Measurements from ENCODE around the gene SDF4.

- TF ChIP-seq, protein P1, sequence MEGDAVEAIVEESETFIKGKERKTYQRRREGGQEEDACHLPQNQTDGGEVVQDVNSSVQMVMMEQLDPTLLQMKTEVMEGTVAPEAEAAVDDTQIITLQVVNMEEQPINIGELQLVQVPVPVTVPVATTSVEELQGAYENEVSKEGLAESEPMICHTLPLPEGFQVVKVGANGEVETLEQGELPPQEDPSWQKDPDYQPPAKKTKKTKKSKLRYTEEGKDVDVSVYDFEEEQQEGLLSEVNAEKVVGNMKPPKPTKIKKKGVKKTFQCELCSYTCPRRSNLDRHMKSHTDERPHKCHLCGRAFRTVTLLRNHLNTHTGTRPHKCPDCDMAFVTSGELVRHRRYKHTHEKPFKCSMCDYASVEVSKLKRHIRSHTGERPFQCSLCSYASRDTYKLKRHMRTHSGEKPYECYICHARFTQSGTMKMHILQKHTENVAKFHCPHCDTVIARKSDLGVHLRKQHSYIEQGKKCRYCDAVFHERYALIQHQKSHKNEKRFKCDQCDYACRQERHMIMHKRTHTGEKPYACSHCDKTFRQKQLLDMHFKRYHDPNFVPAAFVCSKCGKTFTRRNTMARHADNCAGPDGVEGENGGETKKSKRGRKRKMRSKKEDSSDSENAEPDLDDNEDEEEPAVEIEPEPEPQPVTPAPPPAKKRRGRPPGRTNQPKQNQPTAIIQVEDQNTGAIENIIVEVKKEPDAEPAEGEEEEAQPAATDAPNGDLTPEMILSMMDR (IDR thresholded peaks at IDR 0.05): no peak
- no peak for TF ChIP-seq POLR2AphosphoS5 (IDR thresholded peaks at IDR 0.05)
- TF ChIP-seq POLR2A (IDR thresholded peaks at IDR 0.05): no peak
Observed at GRCh38 chr1:1246577-1247340, 15.0 kb upstream of the SDF4 start, which contains the start of gene C1QTNF12.

Data from stomach (tissue), 4 donors.